RWPE2 (cell line): ENCODE measurements around the gene C1QL2.

Experiments
- ATAC-seq: fragments of 200-7000 bp; cut with Tn5 transposase; 3 replicates; pipeline ENCODE4 v1.9.1; 2021; ENCODE audit warnings: low read depth
- DNase-seq: peaks from one replicate; pipeline ENCODE4 v3.0.0-alpha.2; 2020; ENCODE audit warnings: low spot score
- H3K27ac ChIP-seq: fragments of 450-650 bp; 2 replicates; pipeline ENCODE4 v1.5.1; 2017; ENCODE audit warnings: mild to moderate bottlenecking; ENCODE audit not compliant: poor library complexity, severe bottlenecking
- H3K27me3 ChIP-seq: fragments of 250-450 bp; sonication (Bioruptor Pico); 2 replicates; pipeline ENCODE4 v1.5.1; 2021; ENCODE audit warnings: mild to moderate bottlenecking, moderate library complexity; ENCODE audit not compliant: insufficient read depth, poor library complexity, severe bottlenecking
- H3K36me3 ChIP-seq: fragments of 250-450 bp; sonication (Bioruptor Pico); 2 replicates; pipeline ENCODE4 v1.5.1; 2020; ENCODE audit warnings: low read depth, mild to moderate bottlenecking, moderate library complexity
- H3K4me1 ChIP-seq: fragments of 250-450 bp; sonication (Bioruptor Pico); 2 replicates; pipeline ENCODE4 v1.5.1; 2021; ENCODE audit warnings: mild to moderate bottlenecking, moderate library complexity; ENCODE audit not compliant: insufficient read depth, poor library complexity, severe bottlenecking
- H3K4me3 ChIP-seq: fragments of 250-450 bp; sonication (Bioruptor Pico); 2 replicates; pipeline ENCODE4 v1.5.1; 2021; ENCODE audit warnings: mild to moderate bottlenecking, moderate library complexity; ENCODE audit not compliant: severe bottlenecking
- H3K9me3 ChIP-seq: fragments of 250-450 bp; sonication (Bioruptor Pico); 2 replicates; pipeline ENCODE4 v1.5.1; 2021; ENCODE audit warnings: mild to moderate bottlenecking, moderate library complexity; ENCODE audit not compliant: severe bottlenecking
- CTCF ChIP-seq: fragments of 450-650 bp; IDR thresholded peaks from one replicate; pipeline ENCODE4 v1.5.1; 2017; ENCODE audit warnings: mild to moderate bottlenecking, moderate library complexity; ENCODE audit not compliant: poor library complexity, severe bottlenecking

Gene C1QL2

GRCh38 chr2:119122663-119123062, 35.9 kb downstream of the C1QL2 start:
- Histone ChIP-seq H3K4me3 (no peak overlapping the region), H3K9me3 (no peaks in the 10 kb centered on the region), H3K27ac (no peak overlapping the region), H3K36me3 (no peaks in the 10 kb centered on the region), H3K4me1 (no peaks in the 10 kb centered on the region), H3K27me3 (peaks cover 7% of the 10 kb centered on the region)
- DNase-seq (no peak), ATAC-seq (no peak)
- no peak for TF ChIP-seq CTCF

- no peak for DNase-seq
- H3K4me1 ChIP-seq: no peaks in the 10 kb centered on the region
- peaks cover 4% of the 10 kb centered on the region for H3K27me3 ChIP-seq
Measured at GRCh38 chr2:119119999-119120756, 38.4 kb downstream of the C1QL2 start.

GRCh38 chr2:119119076-119119785, 39.3 kb downstream of the C1QL2 start:
- H3K4me3 ChIP-seq: no peak overlapping the region
- no peak for DNase-seq
- no peaks in the 10 kb centered on the region for H3K36me3 ChIP-seq
- no peaks in the 10 kb centered on the region for H3K9me3 ChIP-seq
- ATAC-seq: no peak
- TF ChIP-seq CTCF: no peak
- no peak overlapping the region for H3K27ac ChIP-seq
- no peaks in the 10 kb centered on the region for H3K4me1 ChIP-seq
- H3K27me3 ChIP-seq: no peaks in the 10 kb centered on the region

More at GRCh38 chr2:119119999-119120756, 38.4 kb downstream of the C1QL2 start:
- no peak for TF ChIP-seq CTCF
- Histone ChIP-seq H3K4me3 (no peak overlapping the region), H3K36me3 (no peaks in the 10 kb centered on the region), H3K27ac (no peak overlapping the region), H3K9me3 (no peaks in the 10 kb centered on the region)
- ATAC-seq: no peak

GRCh38 chr2:119117891-119118882, 40.4 kb downstream of the C1QL2 start:
- no peak for TF ChIP-seq CTCF
- no peak overlapping the region for H3K27ac ChIP-seq
- DNase-seq (no peak), ATAC-seq (no peak)
- H3K27me3 ChIP-seq: no peaks in the 10 kb centered on the region
- H3K36me3 ChIP-seq: no peaks in the 10 kb centered on the region
- H3K4me1 ChIP-seq: no peaks in the 10 kb centered on the region
- no peaks in the 10 kb centered on the region for H3K9me3 ChIP-seq
- H3K4me3 ChIP-seq: no peak overlapping the region
